NCI-H748 (cell line): ENCODE results near the gene CELSR3.
A peak's percentile ranks its signal among the peaks of the same experiment; 100 is the strongest.

Experiments used
- DNase-seq: peaks from one replicate; lab custom pipeline; 2025; ENCODE audit not compliant: unreplicated experiment; lab: John Stamatoyannopoulos, UW

Gene CELSR3

GRCh38 chr3:48688032-48688736, 25.5 kb upstream of the CELSR3 start:
- no peak for DNase-seq

- DNase-seq: no peak
These were observed 24.6 kb upstream of the CELSR3 start for GRCh38 chr3:48687220-48687678.

- DNase-seq: no peak
These were observed 24.0 kb upstream of the CELSR3 start for GRCh38 chr3:48686538-48687219.

- DNase-seq: peak; percentile 85
These were observed 23.2 kb upstream of the CELSR3 start, which contains the start of gene NCKIPSD for GRCh38 chr3:48685603-48686511. Gene NCKIPSD, minus strand, starts transcription at chr3:48685915. Its CDS starts 108 bp downstream, at chr3:48685807.

- no peak for DNase-seq
These were observed 22.6 kb upstream of the CELSR3 start for GRCh38 chr3:48685293-48685602.

GRCh38 chr3:48684480-48685143, 21.9 kb upstream of the CELSR3 start:
- no peak for DNase-seq

- DNase-seq: no peak
These were observed 21.3 kb upstream of the CELSR3 start for GRCh38 chr3:48684054-48684349.

- no peak for DNase-seq
These were observed 20.1 kb upstream of the CELSR3 start for GRCh38 chr3:48682786-48683185.

- no peak for DNase-seq
These were observed 19.4 kb upstream of the CELSR3 start for GRCh38 chr3:48681974-48682610.

GRCh38 chr3:48681541-48681880, 18.8 kb upstream of the CELSR3 start:
- DNase-seq: no peak

- DNase-seq: no peak
These were observed 18.3 kb upstream of the CELSR3 start for GRCh38 chr3:48680811-48681540.

- DNase-seq: no peak
These were observed 17.0 kb upstream of the CELSR3 start for GRCh38 chr3:48679411-48680391.

- DNase-seq: no peak
These were observed 16.1 kb upstream of the CELSR3 start for GRCh38 chr3:48678566-48679380.

GRCh38 chr3:48678056-48678455, 15.4 kb upstream of the CELSR3 start:
- no peak for DNase-seq

- no peak for DNase-seq
These were observed 11.8 kb upstream of the CELSR3 start for GRCh38 chr3:48674505-48674904.

- no peak for DNase-seq
These were observed 9.8 kb upstream of the CELSR3 start for GRCh38 chr3:48672522-48672921.

- no peak for DNase-seq
These were observed 2.2 kb upstream of the CELSR3 start for GRCh38 chr3:48664929-48665328.

GRCh38 chr3:48664313-48664644, 1.6 kb upstream of the CELSR3 start:
- DNase-seq: no peak
